ENCODE data around the gene ZNF506. TPM values are rescaled to one million over a fixed set of nuclear protein-coding genes. Genes with fewer than 3 reads are reported as not detected.

The ZNF506 gene
- total RNA-seq, 4 donors from 2014 or later: 18.5 to 24.1 (median 20.6) TPM

DNA sequence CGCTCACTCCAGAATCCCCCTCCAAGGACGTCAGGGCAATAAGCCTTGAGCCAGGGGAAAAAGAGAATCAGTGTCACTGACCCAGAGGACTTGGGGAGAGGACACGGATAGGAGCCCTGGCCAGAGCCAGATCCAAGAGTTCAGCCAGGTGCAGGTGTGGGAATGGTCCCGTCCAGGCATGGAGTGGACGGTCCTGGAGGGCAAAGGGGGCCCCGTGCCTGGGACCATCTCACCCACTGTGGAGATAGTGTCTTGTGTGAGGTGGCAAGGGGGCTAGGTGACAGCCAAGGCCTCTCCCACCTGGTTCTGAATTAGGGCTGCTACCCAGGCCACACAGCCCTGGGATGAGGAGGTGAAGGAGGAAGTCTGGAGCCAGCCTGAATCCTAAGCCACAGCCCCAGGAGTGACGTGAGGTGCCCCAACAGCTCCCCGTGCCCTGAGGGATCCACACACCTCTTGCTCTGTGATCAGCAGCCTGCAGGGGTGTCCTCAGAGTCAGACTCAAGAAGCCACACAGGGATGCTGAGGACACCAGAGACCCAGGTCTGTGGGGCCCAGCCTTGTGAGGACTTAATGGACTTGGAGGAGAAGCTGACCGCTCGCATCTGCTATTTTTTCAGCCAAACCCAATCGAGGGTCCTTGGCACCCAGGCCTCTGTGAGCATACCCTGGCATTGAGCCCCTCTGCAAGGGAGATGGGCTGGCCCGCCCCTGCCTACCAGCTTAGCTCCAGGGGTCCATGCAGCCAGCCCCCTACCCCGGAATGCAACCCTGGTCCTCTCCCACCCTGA, 72.2 kb downstream of the ZNF506 start:
- Histone ChIP-seq H3K27me3 (peaks cover 0 to 13% (median 0%) of the 10 kb centered on the region in 4 donors), H3K27ac (replicated peaks in 1 of 4) (no peak overlapping the region), H3K36me3 (no peaks in the 10 kb centered on the region), H3K4me3 (no peak overlapping the region), H3K4me1 (no peaks in the 10 kb centered on the region), H3K9me3 (no peaks in the 10 kb centered on the region)
- 74% methylated on average over 13 of the region's 13 CpGs for WGBS
- intact Hi-C loops (cut with DNase I): no loop called here
- TF ChIP-seq EP300 (IDR thresholded peaks at IDR 0.05): no peak
- no peak for TF ChIP-seq POLR2AphosphoS5 (IDR thresholded peaks at IDR 0.05)
- no peak for TF ChIP-seq POLR2A (IDR thresholded peaks at IDR 0.05; ENCODE audit: low read depth)
- TF ChIP-seq CTCF (IDR thresholded peaks at IDR 0.05): no peak
- peak; percentile 79 for DNase-seq (ENCODE audit: extremely low spot score)

DNA sequence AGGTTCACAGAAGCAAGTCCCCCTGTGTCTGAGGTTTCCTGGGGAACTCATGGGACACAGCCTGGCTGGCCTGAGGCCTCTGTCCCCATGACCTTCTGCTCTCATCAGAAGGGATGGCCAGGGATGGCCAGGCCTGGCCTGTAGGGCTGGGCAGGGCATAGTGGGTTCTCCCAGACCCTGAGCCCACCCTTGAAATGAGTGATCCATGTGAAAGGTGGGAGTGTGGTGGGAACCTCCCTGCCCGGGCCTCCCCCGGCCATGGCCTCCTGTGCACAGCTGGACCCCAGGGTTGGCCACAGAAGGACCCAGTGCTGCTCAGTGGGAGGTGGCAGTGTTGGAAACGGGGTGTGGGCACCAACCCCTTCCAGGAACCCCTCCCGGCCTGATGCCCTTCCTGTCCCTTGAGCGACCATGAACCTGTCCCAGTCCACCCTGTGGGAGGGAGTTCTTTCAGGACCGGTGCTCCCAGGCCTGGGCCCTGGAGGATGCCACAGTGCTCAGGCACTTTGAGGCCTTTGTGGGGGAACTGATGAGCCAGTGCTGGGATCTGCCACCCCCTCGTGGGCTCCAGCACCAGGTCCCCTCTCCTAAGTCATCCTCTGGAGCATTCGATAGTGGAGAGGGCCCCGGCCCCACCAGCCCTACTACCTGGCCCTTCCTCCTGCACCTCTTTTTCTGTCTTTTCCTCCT, 73.2 kb downstream of the ZNF506 start:
- TF ChIP-seq EP300 (IDR thresholded peaks at IDR 0.05) (no peak), CTCF (IDR thresholded peaks at IDR 0.05) (no peak), POLR2A (IDR thresholded peaks at IDR 0.05; ENCODE audit: low read depth) (no peak), POLR2AphosphoS5 (IDR thresholded peaks at IDR 0.05) (no peak)
- intact Hi-C loops (cut with DNase I): no loop called here
- H3K27me3 ChIP-seq: peaks cover 0 to 13% (median 0%) of the 10 kb centered on the region in 4 donors
- peak; percentile 82 for DNase-seq (ENCODE audit: extremely low spot score)
- H3K9me3 ChIP-seq: no peaks in the 10 kb centered on the region
- no peaks in the 10 kb centered on the region for H3K4me1 ChIP-seq
- no peaks in the 10 kb centered on the region for H3K36me3 ChIP-seq
- H3K27ac ChIP-seq (replicated peaks in 1 of 4): no peak overlapping the region
- 91% methylated on average over 8 of the region's 9 CpGs for WGBS
- H3K4me3 ChIP-seq: no peak overlapping the region

DNA sequence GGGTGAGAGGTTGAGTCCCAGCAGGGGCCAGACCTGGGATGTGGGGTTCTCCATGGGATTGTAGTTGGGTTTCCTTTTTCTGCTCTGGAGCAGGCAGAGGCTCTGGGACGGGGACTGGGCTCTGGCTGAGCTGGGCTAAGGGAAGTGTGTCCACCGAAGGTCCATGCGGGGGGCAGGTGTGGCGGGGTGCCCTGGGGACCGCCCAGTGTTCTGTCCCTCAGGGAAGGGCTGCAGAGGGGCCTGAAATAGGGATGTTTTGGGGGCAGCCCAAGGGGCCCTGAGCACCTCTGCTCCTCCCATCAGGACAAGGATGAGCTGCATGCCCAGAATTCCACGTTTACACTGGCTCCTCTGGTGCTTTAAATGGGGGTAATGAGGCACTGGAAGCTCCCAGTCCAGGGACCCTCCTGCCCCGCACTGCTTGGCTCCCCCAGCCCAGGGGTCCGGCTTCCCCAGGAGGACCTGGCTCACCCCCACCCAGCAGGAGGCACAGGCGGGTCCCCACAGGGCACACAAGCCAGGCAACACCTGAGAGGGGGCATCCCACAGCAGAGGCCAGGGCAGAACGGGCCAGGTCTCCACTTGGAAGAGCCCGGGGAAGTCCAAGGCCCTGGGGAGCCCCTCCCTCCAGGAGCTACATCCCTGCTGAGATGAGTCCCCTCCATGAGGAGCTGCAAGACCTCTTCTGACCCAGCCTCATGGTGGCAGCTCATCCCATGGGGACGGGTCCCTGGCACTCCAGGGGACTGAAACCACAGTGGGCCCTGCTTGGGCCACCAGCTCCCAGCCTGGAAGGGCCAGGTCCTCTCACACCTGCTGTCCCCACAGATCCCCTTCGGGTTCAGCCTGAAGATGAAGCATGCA, 74.0 kb downstream of the ZNF506 start:
- Histone ChIP-seq H3K27me3 (peaks cover 0 to 18% (median 0%) of the 10 kb centered on the region in 4 donors), H3K4me1 (no peaks in the 10 kb centered on the region), H3K9me3 (no peaks in the 10 kb centered on the region), H3K4me3 (no peak overlapping the region), H3K27ac (replicated peaks in 1 of 4) (no peak overlapping the region), H3K36me3 (no peaks in the 10 kb centered on the region)
- intact Hi-C loops (cut with DNase I): no loop called here
- no peak for DNase-seq (ENCODE audit: extremely low spot score)
- WGBS: no CpG with 5 or more reads among the region's 13 CpGs
- no peak for TF ChIP-seq CTCF (IDR thresholded peaks at IDR 0.05)
- TF ChIP-seq POLR2A (IDR thresholded peaks at IDR 0.05; ENCODE audit: low read depth): no peak
- TF ChIP-seq EP300 (IDR thresholded peaks at IDR 0.05): no peak
- TF ChIP-seq POLR2AphosphoS5 (IDR thresholded peaks at IDR 0.05): no peak

DNA sequence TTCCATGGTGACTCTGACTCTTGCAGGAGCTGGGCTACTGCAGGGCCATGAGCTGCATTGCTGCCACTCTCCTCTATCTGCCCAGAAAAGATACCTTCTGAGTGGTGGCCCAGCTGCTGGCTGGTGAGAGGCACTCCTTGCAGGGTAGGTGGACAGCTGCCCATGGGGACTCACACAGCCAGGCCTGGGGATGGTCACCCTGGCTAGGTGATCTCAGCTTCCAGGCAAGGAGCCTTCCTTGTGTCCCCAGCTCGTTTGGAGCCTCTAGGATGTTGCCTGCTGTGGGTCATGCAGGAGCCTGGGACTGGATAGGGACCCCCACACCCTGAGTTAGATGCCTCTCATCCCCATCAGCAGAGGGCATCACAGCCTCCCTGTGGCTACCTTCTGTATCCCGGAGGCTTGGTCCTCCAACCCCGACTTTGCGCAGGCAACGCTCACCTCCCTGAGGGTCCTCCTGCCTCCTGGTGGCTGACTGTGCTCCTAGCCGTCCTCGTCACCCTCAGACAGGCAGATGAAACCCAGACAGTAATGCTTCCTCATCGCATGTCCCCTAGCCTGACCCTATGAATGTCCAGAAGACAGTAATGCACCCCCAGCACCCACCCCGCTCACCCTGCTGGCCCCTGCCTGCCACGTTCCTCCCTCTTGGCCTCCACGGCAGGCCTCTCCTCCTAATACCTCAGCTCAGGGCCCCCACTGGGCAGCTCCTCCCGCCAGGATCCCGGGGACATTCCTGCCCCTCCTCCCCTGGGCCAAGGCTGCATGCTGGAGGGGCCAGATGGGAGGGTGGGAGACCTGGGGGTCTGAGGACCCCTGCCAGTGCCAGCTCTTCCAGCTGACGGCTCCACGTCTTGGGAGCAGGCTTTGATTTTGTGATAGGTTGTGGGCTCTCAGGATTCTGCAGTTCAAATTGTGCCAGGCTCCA, 75.0 kb downstream of the ZNF506 start:
- no peaks in the 10 kb centered on the region for H3K4me1 ChIP-seq
- no peak for TF ChIP-seq POLR2A (IDR thresholded peaks at IDR 0.05; ENCODE audit: low read depth)
- TF ChIP-seq CTCF (IDR thresholded peaks at IDR 0.05): no peak
- TF ChIP-seq EP300 (IDR thresholded peaks at IDR 0.05): no peak
- TF ChIP-seq POLR2AphosphoS5 (IDR thresholded peaks at IDR 0.05): no peak
- H3K4me3 ChIP-seq: no peak overlapping the region
- H3K27me3 ChIP-seq: peaks cover 0 to 22% (median 0%) of the 10 kb centered on the region in 4 donors
- no peaks in the 10 kb centered on the region for H3K36me3 ChIP-seq
- H3K27ac ChIP-seq (replicated peaks in 1 of 4): no peak overlapping the region
- intact Hi-C loops (cut with DNase I): no loop called here
- no peak for DNase-seq (ENCODE audit: extremely low spot score)
- WGBS: 59% methylated on average over 14 of the region's 15 CpGs
- no peaks in the 10 kb centered on the region for H3K9me3 ChIP-seq
